IMR-90 (cell line): ENCODE results near the gene APOBEC3H. TPM values are rescaled to one million over a fixed set of nuclear protein-coding genes. Genes with fewer than 3 reads are reported as not detected.

ENCODE experiments used
- ATAC-seq: fragments of 200-7000 bp; cut with Tn5 transposase; 2 replicates; pipeline ENCODE4 v1.9.1; 2020; ENCODE audit warnings: low read depth, mild to moderate bottlenecking, moderate library complexity
- BruUV-seq: library from RNA; stranded (reverse); fragments of 400-500 nt; replicated peaks from 2 replicates; lab custom pipeline; 2021; lab: Mats Ljungman, UMichigan
- CTCF ChIA-PET: fragments of 300-600 bp; formaldehyde crosslinking; extraction: SDS; loops from one replicate; lab custom pipeline; 2021; ENCODE audit warnings: antibody characterized with exemption; lab: Yijun Ruan, JAX
- POLR2A ChIA-PET: fragments of 300-600 bp; sonication (Branson Sonifier 250); formaldehyde crosslinking; loops from one replicate; lab custom pipeline; 2022; ENCODE audit warnings: antibody characterized with exemption; ENCODE audit not compliant: unreplicated experiment; lab: Charles Lee
- DNase-seq: peaks from one replicate; pipeline ENCODE4 v3.0.0; 2013
- H2AFZ ChIP-seq: replicated peaks from 2 replicates; pipeline ENCODE3; 2013; ENCODE audit warnings: low read length, mild to moderate bottlenecking; ENCODE audit not compliant: poor library complexity
- H2AK5ac ChIP-seq: 2 replicates; pipeline ENCODE4 v1.6.1; 2013; ENCODE audit warnings: low read depth, low read length, inconsistent platforms
- H2AK9ac ChIP-seq: replicated peaks from 2 replicates; pipeline ENCODE3; 2013; ENCODE audit warnings: mild to moderate bottlenecking, low read depth, low read length, moderate library complexity; ENCODE audit not compliant: poor library complexity
- H2BK120ac ChIP-seq: 2 replicates; pipeline ENCODE4 v1.6.1; 2013; ENCODE audit warnings: low read depth, low read length, inconsistent platforms
- H2BK15ac ChIP-seq: 3 replicates; pipeline ENCODE4 v1.6.1; 2013; ENCODE audit warnings: low read depth, low read length, inconsistent platforms
- H2BK20ac ChIP-seq: 2 replicates; pipeline ENCODE4 v1.6.1; 2013; ENCODE audit warnings: low read depth, mild to moderate bottlenecking, inconsistent platforms, low read length, moderate library complexity
- H2BK5ac ChIP-seq: 2 replicates; pipeline ENCODE4 v1.6.1; 2013; ENCODE audit warnings: mild to moderate bottlenecking, low read depth, low read length, inconsistent platforms; ENCODE audit not compliant: poor library complexity, severe bottlenecking
- H3K14ac ChIP-seq: replicated peaks from 2 replicates; pipeline ENCODE4 v1.6.1; 2013; ENCODE audit warnings: low read depth, low read length, inconsistent platforms
- H3K18ac ChIP-seq: 2 replicates; pipeline ENCODE4 v1.6.1; 2013; ENCODE audit warnings: low read depth, low read length, control low read depth
- H3K23ac ChIP-seq: 2 replicates; pipeline ENCODE4 v1.6.1; 2013; ENCODE audit warnings: low read depth, low read length, inconsistent platforms
- H3K27ac ChIP-seq: 2 replicates; pipeline ENCODE4 v1.5.1; 2013; ENCODE audit warnings: mild to moderate bottlenecking, control low read depth, low read length; ENCODE audit not compliant: insufficient read depth
- H3K27me3 ChIP-seq: 2 replicates; pipeline ENCODE4 v1.6.1; 2013; ENCODE audit warnings: low read length; ENCODE audit not compliant: control insufficient read depth, insufficient read depth
- H3K36me3 ChIP-seq: 2 replicates; pipeline ENCODE4 v1.6.1; 2013; ENCODE audit warnings: low read length, mixed read lengths; ENCODE audit not compliant: control insufficient read depth, insufficient read depth
- H3K4ac ChIP-seq: 2 replicates; pipeline ENCODE4 v1.6.1; 2013; ENCODE audit warnings: low read depth, low read length, inconsistent platforms
- H3K4me1 ChIP-seq: 2 replicates; pipeline ENCODE4 v1.6.1; 2013; ENCODE audit warnings: low read length, mixed read lengths; ENCODE audit not compliant: control insufficient read depth, insufficient read depth
- H3K4me2 ChIP-seq: 2 replicates; pipeline ENCODE4 v1.6.1; 2013; ENCODE audit warnings: low read depth, mild to moderate bottlenecking, control low read depth, low read length, moderate library complexity
- H3K4me3 ChIP-seq: 2 replicates; pipeline ENCODE4 v1.5.1; 2013; ENCODE audit warnings: low read depth, mild to moderate bottlenecking, control low read depth, low read length, moderate library complexity; ENCODE audit not compliant: insufficient read depth
- H3K56ac ChIP-seq: 2 replicates; pipeline ENCODE4 v1.6.1; 2013; ENCODE audit warnings: low read length, inconsistent platforms; ENCODE audit not compliant: insufficient read depth; ENCODE audit errors: extremely low read depth
- H3K79me1 ChIP-seq, 2 experiments: 2 replicates each; pipeline ENCODE4 v1.6.1; 2013; ENCODE audit warnings: low read length in 2 of 2, inconsistent platforms in 1 of 2, low read depth in 1 of 2
- H3K9ac ChIP-seq: 2 replicates; pipeline ENCODE4 v1.6.1; 2013; ENCODE audit warnings: low read depth, low read length, control low read depth
- H3K9me1 ChIP-seq: 2 replicates; pipeline ENCODE4 v1.6.1; 2013; ENCODE audit warnings: low read length, inconsistent platforms; ENCODE audit not compliant: insufficient read depth
- H3K9me3 ChIP-seq: 2 replicates; pipeline ENCODE4 v1.6.1; 2013; ENCODE audit warnings: low read length; ENCODE audit not compliant: control insufficient read depth, insufficient read depth
- H4K20me1 ChIP-seq: 2 replicates; pipeline ENCODE4 v1.6.1; 2013; ENCODE audit warnings: low read length, inconsistent platforms; ENCODE audit not compliant: insufficient read depth
- H4K5ac ChIP-seq: 2 replicates; pipeline ENCODE4 v1.6.1; 2013; ENCODE audit warnings: mild to moderate bottlenecking, low read depth, low read length, control low read depth
- H4K8ac ChIP-seq, 2 experiments: 2 replicates each; pipeline ENCODE4 v1.6.1; 2013; ENCODE audit warnings: low read depth in 2 of 2, low read length in 2 of 2, control low read depth in 1 of 2, inconsistent platforms in 1 of 2
- H4K91ac ChIP-seq: 2 replicates; pipeline ENCODE4 v1.6.1; 2013; ENCODE audit warnings: low read depth, low read length, inconsistent platforms; ENCODE audit not compliant: insufficient read depth
- BHLHE40 ChIP-seq: fragments of 150-350 bp; IDR thresholded peaks from 2 replicates; pipeline ENCODE4 v1.6.1; 2016; ENCODE audit warnings: mild to moderate bottlenecking, low read depth, low read length
- CEBPB ChIP-seq: IDR thresholded peaks from 2 replicates; pipeline ENCODE4 v1.6.1; 2012; ENCODE audit warnings: low read depth, low read length, improper control_type of control experiment
- CHD1 ChIP-seq: IDR thresholded peaks from 2 replicates; pipeline ENCODE4 v1.6.1; 2012; ENCODE audit warnings: low read depth, low read length, improper control_type of control experiment
- FOS ChIP-seq: fragments of 150-350 bp; IDR thresholded peaks from 2 replicates; pipeline ENCODE4 v1.6.1; 2016; ENCODE audit warnings: low read depth, low read length
- MAFK ChIP-seq: IDR thresholded peaks from 2 replicates; pipeline ENCODE4 v1.6.1; 2012; ENCODE audit warnings: low read depth, low read length, improper control_type of control experiment
- MAZ ChIP-seq: IDR thresholded peaks from 2 replicates; pipeline ENCODE4 v1.6.1; 2012; ENCODE audit warnings: low read depth, mild to moderate bottlenecking, low read length, improper control_type of control experiment, moderate library complexity, borderline replicate concordance
- MXI1 ChIP-seq: IDR thresholded peaks from 2 replicates; pipeline ENCODE4 v1.6.1; 2012; ENCODE audit warnings: low read depth, mild to moderate bottlenecking, low read length, moderate library complexity, borderline replicate concordance
- NFE2L2 ChIP-seq: fragments of 150-350 bp; IDR thresholded peaks from 2 replicates; pipeline ENCODE4 v1.6.1; 2016; ENCODE audit warnings: low read depth, mild to moderate bottlenecking, low read length
- POLR2A ChIP-seq: IDR thresholded peaks from 2 replicates; pipeline ENCODE4 v1.6.1; 2012; ENCODE audit warnings: mild to moderate bottlenecking, low read depth, low read length
- RAD21 ChIP-seq: IDR thresholded peaks from 2 replicates; pipeline ENCODE4 v1.6.1; 2012; ENCODE audit warnings: low read length, improper control_type of control experiment
- RCOR1 ChIP-seq: IDR thresholded peaks from 2 replicates; pipeline ENCODE4 v1.6.1; 2012; ENCODE audit warnings: mild to moderate bottlenecking, low read length, improper control_type of control experiment; ENCODE audit not compliant: insufficient replicate concordance
- RFX5 ChIP-seq: IDR thresholded peaks from 2 replicates; pipeline ENCODE4 v1.8.0; 2012; ENCODE audit warnings: low read depth, mild to moderate bottlenecking, low read length, moderate library complexity
- SMC3 ChIP-seq: fragments of 150-350 bp; IDR thresholded peaks from 2 replicates; pipeline ENCODE4 v1.6.1; 2016; ENCODE audit warnings: low read depth, mild to moderate bottlenecking, antibody characterized with exemption, low read length, moderate library complexity
- WGBS, 2 experiments: methylation state at CpG; one replicate each; pipeline versions ENCODE4 v1.1.5 to v1.1.7; 2013; ENCODE audit warnings: missing lambda C conversion rate in 2 of 2; ENCODE audit not compliant: insufficient read length in 1 of 2; ENCODE audit errors: extremely low coverage in 2 of 2; 5-methylcytosine and 5-hydroxymethylcytosine counted together
- dilution Hi-C: fragments of 300-500 bp; cut with HindIII; formaldehyde crosslinking; loops from one replicate; pipeline ENCODE4 v1.14.3; 2018; ENCODE audit warnings: low sequenced_read_pairs; ENCODE audit not compliant: unreplicated experiment
- in situ Hi-C: fragments of 300-500 bp; cut with MboI; formaldehyde crosslinking; loops from 3 replicates; pipeline ENCODE4 v1.14.3; 2019; ENCODE audit warnings: low sequenced_read_pairs, inconsistent platforms, mixed read lengths
- intact Hi-C: fragments of 100-400 bp; cut with micrococcal nuclease; formaldehyde crosslinking; loops from 2 replicates; pipeline ENCODE4 v1.10.0; 2022
- polyA plus RNA-seq, 3 experiments: library from polyadenylated mRNA; depleted of rRNA; stranded (reverse); fragments of >200 nt; gene quantifications; 2 replicates each; pipeline ENCODE4 v1.2.3, GENCODE V29; 2012; ENCODE audit warnings: low replicate concordance in 1 of 3
- total RNA-seq: library from RNA; depleted of rRNA; stranded (reverse); fragments of >200 nt; gene quantifications from 2 replicates; pipeline ENCODE4 v1.2.3, GENCODE V29; 2012
- TF ChIP-seq, protein P1 (sequence below): conservative IDR thresholded peaks from 2 replicates; pipeline ENCODE4 v1.5.1; 2012; ENCODE audit warnings: mild to moderate bottlenecking, low read depth, low read length, improper control_type of control experiment
- TF ChIP-seq, protein P2 (sequence below): fragments of 150-350 bp; IDR thresholded peaks from 2 replicates; pipeline ENCODE4 v1.6.1; 2016; ENCODE audit warnings: low read depth, mild to moderate bottlenecking, low read length, moderate library complexity, borderline replicate concordance
- TF ChIP-seq, protein P3 (sequence below): fragments of 150-350 bp; IDR thresholded peaks from 2 replicates; pipeline ENCODE4 v1.6.1; 2017; ENCODE audit warnings: mild to moderate bottlenecking, antibody characterized with exemption, low read length, low read depth

The APOBEC3H gene
- total and polyA plus RNA-seq, 2 of the 4 experiments (the other 2 are of a cell fraction), result 0.18 TPM; not detected in 1

DNA sequence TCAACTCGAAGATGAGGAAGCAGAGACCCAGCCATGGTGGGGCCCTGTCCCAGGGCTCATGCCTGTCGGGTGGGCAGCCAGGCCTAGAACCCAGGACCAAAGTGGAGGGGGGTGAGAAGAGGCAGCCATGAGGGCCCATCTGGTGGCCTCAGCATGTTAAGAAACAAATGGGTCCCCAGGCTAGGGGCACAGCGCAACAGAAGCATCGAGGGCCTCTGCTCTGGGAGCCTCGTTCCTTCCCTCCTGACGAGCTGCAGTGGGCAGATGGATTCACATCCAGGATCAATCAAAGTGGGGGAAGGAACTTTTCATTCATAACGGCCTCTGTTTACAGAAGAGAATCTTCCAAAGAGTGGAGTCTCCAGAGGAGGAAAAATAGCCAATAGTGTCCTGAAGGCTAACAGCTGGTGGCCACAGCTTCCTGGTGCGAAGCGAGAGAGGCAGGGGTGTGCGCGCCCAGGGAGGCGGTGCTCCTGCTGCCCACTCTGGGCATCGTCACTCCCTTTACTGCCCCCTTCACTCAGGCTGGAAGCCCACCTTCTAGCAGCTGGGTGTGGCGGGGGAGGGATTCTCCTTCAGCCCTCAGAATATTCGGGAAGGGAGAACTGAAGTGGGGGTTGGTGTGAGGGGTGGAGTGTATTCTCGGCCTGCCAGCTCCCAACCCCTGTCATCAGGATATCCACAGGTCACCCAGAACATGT lies 51.1 kb downstream of the APOBEC3H start:
- no peak overlapping the region for H3K23ac ChIP-seq
- H3K18ac ChIP-seq, result no peak overlapping the region
- H2AK9ac ChIP-seq, result no peak overlapping the region
- H3K9me1 ChIP-seq, result no peaks in the 10 kb centered on the region
- no peaks in the 10 kb centered on the region for H4K20me1 ChIP-seq
- in situ Hi-C loops, result no loop called here
- no peak overlapping the region for H3K56ac ChIP-seq
- no peaks in the 10 kb centered on the region for H3K9me3 ChIP-seq
- ChIA-PET CTCF (no interaction called here), POLR2A (no interaction called here)
- H3K36me3 ChIP-seq, result 0 out of 2 replicates have a peak, but pooled peaks cover 2% of the 10 kb centered on the region
- dilution Hi-C loops, result no loop called here
- no peak overlapping the region for H4K8ac ChIP-seq
- H2AFZ ChIP-seq, result no peak overlapping the region
- peaks cover 10% of the 10 kb centered on the region for H3K4me1 ChIP-seq
- no peak for DNase-seq
- no peak overlapping the region for H3K4ac ChIP-seq
- H3K79me1 ChIP-seq, result peaks cover 2 to 3% of the 10 kb centered on the region in 2 experiments; a peak in 2 of 4 replicates
- TF ChIP-seq, protein P1, sequence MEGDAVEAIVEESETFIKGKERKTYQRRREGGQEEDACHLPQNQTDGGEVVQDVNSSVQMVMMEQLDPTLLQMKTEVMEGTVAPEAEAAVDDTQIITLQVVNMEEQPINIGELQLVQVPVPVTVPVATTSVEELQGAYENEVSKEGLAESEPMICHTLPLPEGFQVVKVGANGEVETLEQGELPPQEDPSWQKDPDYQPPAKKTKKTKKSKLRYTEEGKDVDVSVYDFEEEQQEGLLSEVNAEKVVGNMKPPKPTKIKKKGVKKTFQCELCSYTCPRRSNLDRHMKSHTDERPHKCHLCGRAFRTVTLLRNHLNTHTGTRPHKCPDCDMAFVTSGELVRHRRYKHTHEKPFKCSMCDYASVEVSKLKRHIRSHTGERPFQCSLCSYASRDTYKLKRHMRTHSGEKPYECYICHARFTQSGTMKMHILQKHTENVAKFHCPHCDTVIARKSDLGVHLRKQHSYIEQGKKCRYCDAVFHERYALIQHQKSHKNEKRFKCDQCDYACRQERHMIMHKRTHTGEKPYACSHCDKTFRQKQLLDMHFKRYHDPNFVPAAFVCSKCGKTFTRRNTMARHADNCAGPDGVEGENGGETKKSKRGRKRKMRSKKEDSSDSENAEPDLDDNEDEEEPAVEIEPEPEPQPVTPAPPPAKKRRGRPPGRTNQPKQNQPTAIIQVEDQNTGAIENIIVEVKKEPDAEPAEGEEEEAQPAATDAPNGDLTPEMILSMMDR, result no peak
- TF ChIP-seq MXI1 (no peak), RFX5 (no peak), CHD1 (no peak), RCOR1 (no peak), BHLHE40 (no peak), SMC3 (no peak), CEBPB (no peak), FOS (no peak), POLR2A (no peak), MAFK (no peak), RAD21 (no peak), MAZ (no peak), NFE2L2 (no peak)
- TF ChIP-seq, protein P2, sequence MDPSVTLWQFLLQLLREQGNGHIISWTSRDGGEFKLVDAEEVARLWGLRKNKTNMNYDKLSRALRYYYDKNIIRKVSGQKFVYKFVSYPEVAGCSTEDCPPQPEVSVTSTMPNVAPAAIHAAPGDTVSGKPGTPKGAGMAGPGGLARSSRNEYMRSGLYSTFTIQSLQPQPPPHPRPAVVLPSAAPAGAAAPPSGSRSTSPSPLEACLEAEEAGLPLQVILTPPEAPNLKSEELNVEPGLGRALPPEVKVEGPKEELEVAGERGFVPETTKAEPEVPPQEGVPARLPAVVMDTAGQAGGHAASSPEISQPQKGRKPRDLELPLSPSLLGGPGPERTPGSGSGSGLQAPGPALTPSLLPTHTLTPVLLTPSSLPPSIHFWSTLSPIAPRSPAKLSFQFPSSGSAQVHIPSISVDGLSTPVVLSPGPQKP, result no peak
- TF ChIP-seq, protein P3, sequence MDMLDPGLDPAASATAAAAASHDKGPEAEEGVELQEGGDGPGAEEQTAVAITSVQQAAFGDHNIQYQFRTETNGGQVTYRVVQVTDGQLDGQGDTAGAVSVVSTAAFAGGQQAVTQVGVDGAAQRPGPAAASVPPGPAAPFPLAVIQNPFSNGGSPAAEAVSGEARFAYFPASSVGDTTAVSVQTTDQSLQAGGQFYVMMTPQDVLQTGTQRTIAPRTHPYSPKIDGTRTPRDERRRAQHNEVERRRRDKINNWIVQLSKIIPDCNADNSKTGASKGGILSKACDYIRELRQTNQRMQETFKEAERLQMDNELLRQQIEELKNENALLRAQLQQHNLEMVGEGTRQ, result no peak
- H2BK120ac ChIP-seq, result no peak overlapping the region
- no peak overlapping the region for H3K9ac ChIP-seq
- H3K27me3 ChIP-seq, result peaks cover 2% of the 10 kb centered on the region
- intact Hi-C loops, result no loop called here
- H3K4me3 ChIP-seq, result no peak overlapping the region
- WGBS, 2 experiments, result 39% methylated on average over 3 of the region's 16 CpGs; no CpG with 5 or more reads in 1 of the 2 experiments
- no peak overlapping the region for H2BK5ac ChIP-seq
- no peak overlapping the region for H2BK15ac ChIP-seq
- BruUV-seq, result no TSS peak
- no peak overlapping the region for H3K27ac ChIP-seq
- H2AK5ac ChIP-seq, result no peak overlapping the region
- no peak overlapping the region for H4K5ac ChIP-seq
- no peak overlapping the region for H4K91ac ChIP-seq
- ATAC-seq, result no peak
- H2BK20ac ChIP-seq, result no peak overlapping the region
- H3K4me2 ChIP-seq, result no peak overlapping the region
- no peak overlapping the region for H3K14ac ChIP-seq
